ENCODE results near the gene TRIM45. TPM values are rescaled to one million over a fixed set of nuclear protein-coding genes. Genes with fewer than 3 reads are reported as not detected.

The TRIM45 gene
- total RNA-seq, 1 experiment from 2014 or later = 14.8 TPM

GRCh38 chr1:117084231-117084630 lies 37.3 kb downstream of the TRIM45 start:
- in situ Hi-C loops (cut with HindIII; ENCODE audit: low pct_unique_long_range_greater_than_20kb, low sequenced_read_pairs) = no loop called here
- no peak for DNase-seq (ENCODE audit: low read depth, low spot score)

GRCh38 chr1:117079737-117080136 lies 41.8 kb downstream of the TRIM45 start:
- in situ Hi-C loops (cut with HindIII; ENCODE audit: low pct_unique_long_range_greater_than_20kb, low sequenced_read_pairs) = no loop called here
- DNase-seq (ENCODE audit: low read depth, low spot score) = no peak

GRCh38 chr1:117077267-117077666 lies 44.3 kb downstream of the TRIM45 start:
- in situ Hi-C loops (cut with HindIII; ENCODE audit: low pct_unique_long_range_greater_than_20kb, low sequenced_read_pairs) = no loop called here
- no peak for DNase-seq (ENCODE audit: low read depth, low spot score)

- no peak for DNase-seq (ENCODE audit: low read depth, low spot score)
- in situ Hi-C loops (cut with HindIII; ENCODE audit: low pct_unique_long_range_greater_than_20kb, low sequenced_read_pairs) = no loop called here
These were observed 44.9 kb downstream of the TRIM45 start for GRCh38 chr1:117076648-117077047.

- in situ Hi-C loops (cut with HindIII; ENCODE audit: low pct_unique_long_range_greater_than_20kb, low sequenced_read_pairs) = loop anchor here (25.0 kb wide), 2 partner anchors 183 to 217 kb away; no protein-coding TSS in a partner anchor
- peak; percentile 98 for DNase-seq (ENCODE audit: low read depth, low spot score)
These were observed 51.4 kb downstream of the TRIM45 start for GRCh38 chr1:117070124-117070523.

GRCh38 chr1:117069220-117069844 lies 52.2 kb downstream of the TRIM45 start:
- in situ Hi-C loops (cut with HindIII; ENCODE audit: low pct_unique_long_range_greater_than_20kb, low sequenced_read_pairs) = loop anchor here (25.0 kb wide), 2 partner anchors 182 to 218 kb away; no protein-coding TSS in a partner anchor
- peak; percentile 53 for DNase-seq (ENCODE audit: low read depth, low spot score)

GRCh38 chr1:117068580-117068979 lies 53.0 kb downstream of the TRIM45 start:
- in situ Hi-C loops (cut with HindIII; ENCODE audit: low pct_unique_long_range_greater_than_20kb, low sequenced_read_pairs) = loop anchor here (25.0 kb wide), 2 partner anchors 181 to 219 kb away; no protein-coding TSS in a partner anchor

GRCh38 chr1:117067533-117068370 lies 53.8 kb downstream of the TRIM45 start:
- DNase-seq (ENCODE audit: low read depth, low spot score) = peak; percentile 80
- in situ Hi-C loops (cut with HindIII; ENCODE audit: low pct_unique_long_range_greater_than_20kb, low sequenced_read_pairs) = loop anchor here (25.0 kb wide), 2 partner anchors 180 to 220 kb away; no protein-coding TSS in a partner anchor

More at GRCh38 chr1:117068580-117068979, 53.0 kb downstream of the TRIM45 start:
- peak; percentile 80 for DNase-seq (ENCODE audit: low read depth, low spot score)

GRCh38 chr1:117066367-117066766 lies 55.2 kb downstream of the TRIM45 start:
- in situ Hi-C loops (cut with HindIII; ENCODE audit: low pct_unique_long_range_greater_than_20kb, low sequenced_read_pairs) = loop anchor here (25.0 kb wide), 2 partner anchors 179 to 221 kb away; no protein-coding TSS in a partner anchor
- no peak for DNase-seq (ENCODE audit: low read depth, low spot score)

- in situ Hi-C loops (cut with HindIII; ENCODE audit: low pct_unique_long_range_greater_than_20kb, low sequenced_read_pairs) = loop anchor here (25.0 kb wide), 2 partner anchors 175 to 225 kb away; no protein-coding TSS in a partner anchor
These were observed 59.5 kb downstream of the TRIM45 start for GRCh38 chr1:117061986-117062415.

More at GRCh38 chr1:117061986-117062415, 59.5 kb downstream of the TRIM45 start:
- peak; percentile 40 for DNase-seq (ENCODE audit: low read depth, low spot score)

Small RNA genes lying within 50 kb of the gene (small RNA-seq; reads per million reads assigned to genes)
- 0.06 to 17.6 reads per million in 2 experiments for gene MIR942

Other genes starting within 250 kb of the TRIM45 start
- 28.4 and 36.3 TPM in 2 replicates for gene PTGFRN, start 211.8 kb downstream of the TRIM45 start, total RNA-seq (2014; rRNA removed; shearing (Covaris generic))
- gene CD101, start 120.0 kb downstream of the TRIM45 start, total RNA-seq (2014; rRNA removed; shearing (Covaris generic)) = not detected in 2 replicates
- 63.9 and 76.7 TPM in 2 replicates for gene TTF2, start 61.4 kb downstream of the TRIM45 start, total RNA-seq (2014; rRNA removed; shearing (Covaris generic))
- gene VTCN1, start 89.2 kb upstream of the TRIM45 start, total RNA-seq (2014; rRNA removed; shearing (Covaris generic)) = 0.37 and 0.40 TPM in 2 replicates
- 32.3 and 32.8 TPM in 2 replicates for gene MAN1A2, start 245.7 kb upstream of the TRIM45 start, total RNA-seq (2014; rRNA removed; shearing (Covaris generic))

Data from SK-MEL-5 (cell line).